ENCODE results near the gene C10orf90.

Gene C10orf90

GRCh38 chr10:126474031-126474430, 196.5 kb downstream of the C10orf90 start:
- no peak for DNase-seq (ENCODE audit: low read depth, low spot score)
- H3K27ac ChIP-seq: no peak overlapping the region

- DNase-seq (ENCODE audit: low read depth, low spot score): no peak
- H3K27ac ChIP-seq: no peak overlapping the region
Observed at GRCh38 chr10:126470991-126471390, 199.5 kb downstream of the C10orf90 start.

GRCh38 chr10:126469692-126470091, 200.8 kb downstream of the C10orf90 start:
- no peak overlapping the region for H3K27ac ChIP-seq
- DNase-seq (ENCODE audit: low read depth, low spot score): no peak

GRCh38 chr10:126468876-126469643, 201.4 kb downstream of the C10orf90 start:
- no peak for DNase-seq (ENCODE audit: low read depth, low spot score)
- H3K27ac ChIP-seq: no peak overlapping the region

- no peak overlapping the region for H3K27ac ChIP-seq
- no peak for DNase-seq (ENCODE audit: low read depth, low spot score)
Observed at GRCh38 chr10:126468467-126468866, 202.0 kb downstream of the C10orf90 start.

- DNase-seq (ENCODE audit: low read depth, low spot score): no peak
- no peak overlapping the region for H3K27ac ChIP-seq
Observed at GRCh38 chr10:126465771-126466170, 204.7 kb downstream of the C10orf90 start.

- H3K27ac ChIP-seq: no peak overlapping the region
- no peak for DNase-seq (ENCODE audit: low read depth, low spot score)
Observed at GRCh38 chr10:126463286-126463685, 207.2 kb downstream of the C10orf90 start.

GRCh38 chr10:126461289-126461940, 209.1 kb downstream of the C10orf90 start:
- no peak overlapping the region for H3K27ac ChIP-seq

GRCh38 chr10:126459878-126460481, 210.5 kb downstream of the C10orf90 start:
- peak; percentile 98 for DNase-seq (ENCODE audit: low read depth, low spot score)
- no peak overlapping the region for H3K27ac ChIP-seq

More at GRCh38 chr10:126461289-126461940, 209.1 kb downstream of the C10orf90 start:
- DNase-seq (ENCODE audit: low read depth, low spot score): no peak

GRCh38 chr10:126459032-126459831, 211.3 kb downstream of the C10orf90 start:
- H3K27ac ChIP-seq: no peak overlapping the region
- DNase-seq (ENCODE audit: low read depth, low spot score): no peak

GRCh38 chr10:126458466-126458865, 212.0 kb downstream of the C10orf90 start:
- H3K27ac ChIP-seq: no peak overlapping the region
- no peak for DNase-seq (ENCODE audit: low read depth, low spot score)

- no peak overlapping the region for H3K27ac ChIP-seq
- no peak for DNase-seq (ENCODE audit: low read depth, low spot score)
Observed at GRCh38 chr10:126456632-126457031, 213.9 kb downstream of the C10orf90 start.

GRCh38 chr10:126455766-126456405, 214.6 kb downstream of the C10orf90 start:
- DNase-seq (ENCODE audit: low read depth, low spot score): no peak
- H3K27ac ChIP-seq: no peak overlapping the region

- H3K27ac ChIP-seq: no peak overlapping the region
- DNase-seq (ENCODE audit: low read depth, low spot score): no peak
Observed at GRCh38 chr10:126455036-126455765, 215.3 kb downstream of the C10orf90 start.

- no peak overlapping the region for H3K27ac ChIP-seq
- DNase-seq (ENCODE audit: low read depth, low spot score): no peak
Observed at GRCh38 chr10:126454045-126454751, 216.3 kb downstream of the C10orf90 start.

- H3K27ac ChIP-seq: no peak overlapping the region
- no peak for DNase-seq (ENCODE audit: low read depth, low spot score)
Observed at GRCh38 chr10:126452245-126452644, 218.2 kb downstream of the C10orf90 start.

GRCh38 chr10:126448091-126448490, 222.4 kb downstream of the C10orf90 start:
- DNase-seq (ENCODE audit: low read depth, low spot score): no peak
- no peak overlapping the region for H3K27ac ChIP-seq

GRCh38 chr10:126439942-126440341, 230.6 kb downstream of the C10orf90 start:
- DNase-seq (ENCODE audit: low read depth, low spot score): no peak
- H3K27ac ChIP-seq: no peak overlapping the region

GRCh38 chr10:126438407-126438783, 232.1 kb downstream of the C10orf90 start:
- DNase-seq (ENCODE audit: low read depth, low spot score): no peak
- no peak overlapping the region for H3K27ac ChIP-seq
